ENCODE measurements around the gene TAF6L.

- TF ChIP-seq, protein P1, sequence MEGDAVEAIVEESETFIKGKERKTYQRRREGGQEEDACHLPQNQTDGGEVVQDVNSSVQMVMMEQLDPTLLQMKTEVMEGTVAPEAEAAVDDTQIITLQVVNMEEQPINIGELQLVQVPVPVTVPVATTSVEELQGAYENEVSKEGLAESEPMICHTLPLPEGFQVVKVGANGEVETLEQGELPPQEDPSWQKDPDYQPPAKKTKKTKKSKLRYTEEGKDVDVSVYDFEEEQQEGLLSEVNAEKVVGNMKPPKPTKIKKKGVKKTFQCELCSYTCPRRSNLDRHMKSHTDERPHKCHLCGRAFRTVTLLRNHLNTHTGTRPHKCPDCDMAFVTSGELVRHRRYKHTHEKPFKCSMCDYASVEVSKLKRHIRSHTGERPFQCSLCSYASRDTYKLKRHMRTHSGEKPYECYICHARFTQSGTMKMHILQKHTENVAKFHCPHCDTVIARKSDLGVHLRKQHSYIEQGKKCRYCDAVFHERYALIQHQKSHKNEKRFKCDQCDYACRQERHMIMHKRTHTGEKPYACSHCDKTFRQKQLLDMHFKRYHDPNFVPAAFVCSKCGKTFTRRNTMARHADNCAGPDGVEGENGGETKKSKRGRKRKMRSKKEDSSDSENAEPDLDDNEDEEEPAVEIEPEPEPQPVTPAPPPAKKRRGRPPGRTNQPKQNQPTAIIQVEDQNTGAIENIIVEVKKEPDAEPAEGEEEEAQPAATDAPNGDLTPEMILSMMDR (IDR thresholded peaks at IDR 0.05 in 8 of 11, conservative IDR thresholded peaks at IDR 0.05 in 3 of 11): no peak
- no peak for TF ChIP-seq POLR2A (IDR thresholded peaks at IDR 0.05)
Observed at GRCh38 chr11:62835336-62835735, 64.1 kb downstream of the TAF6L start.

Measured in spleen (tissue), 7 donors.